Skeletal muscle satellite cell (primary cell): Measurements from ENCODE around the gene ATXN1.

Source experiments
- H3K27me3 ChIP-seq: 2 replicates; pipeline ENCODE4 v1.7.0; 2013; ENCODE audit warnings: low read length; ENCODE audit not compliant: control insufficient read depth, insufficient read depth
- H3K36me3 ChIP-seq: 2 replicates; pipeline ENCODE4 v1.7.0; 2013; ENCODE audit warnings: mild to moderate bottlenecking, control low read depth, low read length; ENCODE audit not compliant: insufficient read depth
- H3K4me1 ChIP-seq: 2 replicates; pipeline ENCODE4 v1.7.0; 2013; ENCODE audit warnings: low read length; ENCODE audit not compliant: control insufficient read depth, insufficient read depth
- H3K4me2 ChIP-seq: 2 replicates; pipeline ENCODE4 v1.7.0; 2013; ENCODE audit warnings: mild to moderate bottlenecking, low read length
- H3K4me3 ChIP-seq: 2 replicates; pipeline ENCODE4 v1.7.0; 2013; ENCODE audit warnings: low read length
- H3K9ac ChIP-seq: 2 replicates; pipeline ENCODE4 v1.7.0; 2013; ENCODE audit warnings: mild to moderate bottlenecking, low read depth, low read length, moderate library complexity
- H3K9me3 ChIP-seq: replicated peaks from 2 replicates; pipeline ENCODE4 v1.7.0; 2013; ENCODE audit warnings: mild to moderate bottlenecking, control low read depth, low read length

Gene ATXN1

DNA sequence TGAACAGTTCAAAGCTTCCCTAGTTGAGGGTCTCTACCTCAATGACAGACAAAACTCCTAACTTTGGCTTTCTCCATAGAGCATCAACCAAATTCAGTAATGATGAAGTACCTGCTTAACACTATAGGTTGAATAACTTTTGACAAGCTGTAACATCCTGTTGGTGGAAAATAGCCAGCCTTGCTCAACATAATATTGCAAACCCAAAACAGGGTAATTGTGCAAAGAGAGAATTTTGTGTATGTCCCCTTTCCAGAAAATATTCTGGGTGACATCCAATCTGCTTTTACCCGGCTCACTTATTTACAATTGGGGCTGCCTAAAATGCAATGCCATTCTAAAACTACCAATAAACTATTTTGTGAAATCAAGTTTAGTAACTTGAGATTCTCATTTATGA, 72.8 kb downstream of the ATXN1 start:
- no peak overlapping the region for H3K4me3 ChIP-seq
- no peaks in the 10 kb centered on the region for H3K9me3 ChIP-seq
- H3K9ac ChIP-seq = no peak overlapping the region
- no peaks in the 10 kb centered on the region for H3K27me3 ChIP-seq
- no peaks in the 10 kb centered on the region for H3K36me3 ChIP-seq
- peaks cover 43% of the 10 kb centered on the region for H3K4me1 ChIP-seq
- no peak overlapping the region for H3K4me2 ChIP-seq

DNA sequence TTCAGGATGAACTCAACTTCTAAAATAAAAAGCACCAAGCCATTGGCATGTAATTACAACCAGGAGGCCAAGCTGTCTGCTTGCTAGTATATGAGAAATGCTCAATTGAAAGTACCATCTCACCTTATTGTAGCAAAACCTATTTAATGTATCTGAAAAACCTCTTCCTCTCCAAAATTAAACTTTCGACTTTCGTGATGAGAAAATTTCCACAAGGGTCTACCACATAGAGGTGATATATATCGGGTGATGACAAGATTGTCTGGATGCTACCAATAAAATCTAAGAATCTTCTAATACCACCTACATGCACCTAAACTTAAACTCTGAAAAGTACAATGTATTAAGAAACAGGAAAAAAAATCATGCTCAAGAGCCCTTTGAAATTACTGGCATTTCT, 74.2 kb downstream of the ATXN1 start:
- Histone ChIP-seq H3K4me3 (no peak overlapping the region), H3K4me2 (no peak overlapping the region), H3K36me3 (no peaks in the 10 kb centered on the region), H3K9me3 (no peaks in the 10 kb centered on the region), H3K9ac (no peak overlapping the region), H3K27me3 (no peaks in the 10 kb centered on the region), H3K4me1 (peaks cover 48% of the 10 kb centered on the region)

DNA sequence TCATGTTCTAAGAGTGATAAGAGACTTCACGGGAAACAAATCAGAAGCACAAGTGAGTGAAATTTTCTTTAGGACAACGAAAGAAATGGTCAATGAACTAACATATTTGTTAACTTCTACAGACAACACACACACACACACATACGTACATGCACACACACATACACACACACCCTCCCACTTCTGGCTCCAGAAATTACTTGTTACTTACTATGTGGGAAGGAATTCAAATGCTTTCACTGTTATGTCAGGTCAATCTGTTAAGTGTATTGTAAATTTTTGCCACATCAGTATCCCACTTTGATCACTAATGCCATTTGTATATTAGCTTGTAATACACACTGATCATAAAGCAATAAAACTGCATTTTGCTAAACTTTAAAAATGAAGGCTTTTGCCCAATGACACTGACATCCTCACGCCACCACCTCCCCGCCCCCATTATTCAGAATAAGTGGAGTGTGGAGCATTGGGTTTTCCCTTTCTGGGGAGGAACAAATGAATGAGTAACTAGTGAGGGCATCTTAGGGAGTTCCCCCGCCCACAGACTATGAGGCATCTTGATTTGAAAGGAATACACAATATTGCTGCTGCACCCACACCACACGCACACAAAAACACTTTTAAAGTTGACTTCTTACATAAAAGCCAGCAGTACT, 76.2 kb downstream of the ATXN1 start:
- Histone ChIP-seq H3K27me3 (no peaks in the 10 kb centered on the region), H3K36me3 (no peaks in the 10 kb centered on the region), H3K4me3 (no peak overlapping the region), H3K4me1 (peaks cover 54% of the 10 kb centered on the region), H3K9me3 (no peaks in the 10 kb centered on the region), H3K9ac (no peak overlapping the region), H3K4me2 (peak overlapping the region; percentile 47)

DNA sequence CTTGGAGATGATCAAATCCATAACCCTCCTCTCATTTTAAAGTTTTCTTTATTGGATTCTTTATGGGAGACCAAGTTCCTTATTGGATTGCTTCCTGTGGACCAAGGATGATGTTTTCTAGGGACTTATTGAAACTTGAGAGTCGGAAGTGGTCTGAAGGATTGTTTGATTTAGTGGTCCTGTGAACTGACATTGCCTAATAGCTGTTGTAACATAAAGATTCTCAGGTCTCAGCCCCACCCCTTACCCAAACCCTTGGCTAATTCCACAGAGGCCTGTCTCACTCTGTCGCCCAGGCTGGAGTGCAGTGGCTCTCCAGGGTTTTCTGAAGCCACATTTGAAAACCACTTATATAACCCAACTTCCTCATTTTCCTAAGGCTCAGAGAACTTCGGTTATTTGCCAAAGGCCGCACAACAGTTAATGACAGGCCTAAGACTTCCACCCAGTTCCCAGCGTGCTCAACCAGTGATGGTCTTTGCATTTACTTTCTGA, 77.0 kb downstream of the ATXN1 start:
- Histone ChIP-seq H3K36me3 (no peaks in the 10 kb centered on the region), H3K9me3 (no peaks in the 10 kb centered on the region), H3K4me1 (peaks cover 49% of the 10 kb centered on the region), H3K9ac (no peak overlapping the region), H3K27me3 (no peaks in the 10 kb centered on the region), H3K4me2 (peak overlapping the region; percentile 67), H3K4me3 (no peak overlapping the region)

DNA sequence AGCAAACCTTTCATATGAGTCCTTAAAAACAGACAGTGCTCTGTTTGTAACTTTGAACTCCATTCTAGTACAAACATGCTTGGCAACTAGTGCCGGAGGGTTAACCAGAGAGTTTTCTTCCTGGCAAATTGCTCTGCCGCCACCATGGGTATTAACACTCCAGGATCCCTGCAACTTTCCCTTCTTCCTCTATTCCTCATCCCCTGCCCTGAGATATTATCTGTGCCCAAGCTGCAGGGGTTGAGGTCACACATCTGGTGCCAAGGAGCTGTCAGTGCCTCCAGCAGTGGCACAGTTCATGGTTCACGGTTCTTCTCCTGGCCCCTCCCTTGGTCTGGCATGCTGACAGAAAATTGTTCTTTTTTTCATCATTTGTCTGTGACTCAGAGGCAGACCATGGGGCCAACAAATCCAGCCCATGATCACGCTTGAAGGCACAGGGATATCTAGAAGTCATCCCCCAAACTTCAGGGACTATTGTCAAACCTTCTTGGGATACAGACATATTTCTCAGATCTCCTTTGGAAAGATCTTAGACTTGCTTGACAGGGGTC, 77.5 kb downstream of the ATXN1 start:
- Histone ChIP-seq H3K4me1 (peaks cover 44% of the 10 kb centered on the region), H3K9ac (no peak overlapping the region), H3K4me3 (peak overlapping the region; percentile 2)

DNA sequence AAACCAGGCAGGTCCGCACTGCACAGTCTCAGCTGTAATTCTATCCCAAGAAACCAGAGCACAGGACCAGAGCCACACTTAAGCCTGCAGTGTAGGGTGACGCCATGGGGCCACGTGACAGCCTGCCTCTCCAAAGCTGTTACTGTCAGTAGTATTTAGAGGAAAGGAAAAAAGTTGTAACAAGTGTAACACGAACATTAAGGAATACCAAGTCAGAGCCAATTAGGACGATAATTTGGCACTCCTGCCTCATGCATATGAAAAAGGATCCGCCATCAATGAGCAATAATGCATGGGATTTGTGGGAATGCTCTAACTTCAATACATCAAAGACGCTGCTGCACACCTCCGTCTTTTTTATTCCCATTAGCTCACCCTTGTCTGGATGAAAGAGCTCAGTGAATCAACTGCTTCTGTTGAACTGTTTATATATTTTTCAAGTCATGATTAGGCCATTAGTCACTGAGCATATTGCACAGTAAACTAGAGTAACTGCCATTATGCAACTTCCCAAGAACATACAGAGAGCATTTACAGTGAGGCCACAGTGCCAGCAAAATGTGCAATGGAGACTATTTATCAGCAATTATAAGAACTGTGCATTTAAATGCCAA, 79.9 kb downstream of the ATXN1 start:
- no peaks in the 10 kb centered on the region for H3K36me3 ChIP-seq
- peaks cover 51% of the 10 kb centered on the region for H3K4me1 ChIP-seq
- H3K4me3 ChIP-seq = peak overlapping the region; percentile 32
- peak overlapping the region; percentile 13 for H3K9ac ChIP-seq
- H3K9me3 ChIP-seq = no peaks in the 10 kb centered on the region
- no peaks in the 10 kb centered on the region for H3K27me3 ChIP-seq
- peak overlapping the region; percentile 75 for H3K4me2 ChIP-seq

More for the DNA sequence above, 77.5 kb downstream of the ATXN1 start:
- H3K36me3 ChIP-seq = no peaks in the 10 kb centered on the region
- H3K27me3 ChIP-seq = no peaks in the 10 kb centered on the region
- peak overlapping the region; percentile 67 for H3K4me2 ChIP-seq
- H3K9me3 ChIP-seq = no peaks in the 10 kb centered on the region

DNA sequence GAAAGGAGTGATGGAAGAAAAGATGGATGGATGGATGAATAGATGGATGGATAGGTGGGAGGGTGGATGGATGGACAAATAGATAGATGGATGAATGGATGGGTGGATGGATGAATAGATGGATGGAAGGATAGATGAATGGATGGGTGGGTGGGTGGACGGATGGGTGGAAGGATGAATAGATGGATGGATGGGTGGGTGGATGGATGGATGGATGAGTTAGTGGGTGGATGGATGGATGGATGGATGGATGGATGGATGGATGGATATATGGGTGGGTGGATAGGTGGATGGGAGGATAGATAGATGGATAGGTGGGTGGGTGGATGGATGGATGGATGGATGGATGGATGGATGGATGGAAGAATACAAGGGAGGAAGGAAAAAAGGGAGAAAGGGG, 82.2 kb downstream of the ATXN1 start:
- no peaks in the 10 kb centered on the region for H3K27me3 ChIP-seq
- H3K4me3 ChIP-seq = no peak overlapping the region
- H3K9me3 ChIP-seq = no peaks in the 10 kb centered on the region
- no peak overlapping the region for H3K4me2 ChIP-seq
- no peak overlapping the region for H3K9ac ChIP-seq
- H3K4me1 ChIP-seq = peaks cover 48% of the 10 kb centered on the region
- H3K36me3 ChIP-seq = no peaks in the 10 kb centered on the region

DNA sequence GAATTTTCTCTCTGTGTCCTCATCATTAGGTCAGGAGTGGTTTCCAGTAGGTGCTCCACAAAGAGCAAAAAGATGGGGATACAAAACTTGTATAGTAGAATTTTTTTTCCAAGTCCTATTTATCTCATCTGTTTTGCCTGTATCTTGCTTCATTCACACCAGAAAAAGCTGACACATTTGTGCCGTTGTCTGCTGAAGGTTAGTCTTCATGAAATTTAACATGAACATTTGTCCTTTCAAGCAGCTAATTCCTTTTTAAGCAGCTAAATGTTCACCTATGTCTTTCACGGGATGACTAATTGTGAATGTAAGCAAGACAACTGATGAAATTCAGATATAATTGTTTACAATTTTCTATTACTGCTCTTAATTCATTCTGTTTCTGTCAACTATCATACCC, 83.8 kb downstream of the ATXN1 start:
- H3K4me3 ChIP-seq = no peak overlapping the region
- H3K9me3 ChIP-seq = no peaks in the 10 kb centered on the region
- no peak overlapping the region for H3K9ac ChIP-seq
- H3K4me2 ChIP-seq = no peak overlapping the region
- no peaks in the 10 kb centered on the region for H3K27me3 ChIP-seq
- peaks cover 37% of the 10 kb centered on the region for H3K4me1 ChIP-seq
- no peaks in the 10 kb centered on the region for H3K36me3 ChIP-seq

DNA sequence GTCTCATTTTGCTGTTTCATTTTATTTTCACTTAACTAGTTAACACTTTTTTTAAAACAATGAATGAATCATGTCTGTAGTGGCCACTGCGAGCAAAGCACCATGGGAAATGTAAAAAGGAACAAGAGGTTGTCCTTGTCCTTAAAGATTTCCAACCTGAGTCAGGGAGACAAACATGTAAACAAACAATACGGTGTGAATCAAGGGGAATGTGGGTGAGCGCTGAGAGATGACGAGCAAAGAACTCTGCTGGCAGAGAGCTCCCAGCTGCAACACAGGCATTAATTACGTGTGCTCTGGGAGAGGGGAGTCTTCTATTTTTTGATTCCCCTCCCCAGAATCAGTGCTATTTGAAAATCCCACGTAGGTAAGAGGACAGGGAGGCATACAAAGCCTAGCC, 84.3 kb downstream of the ATXN1 start:
- Histone ChIP-seq H3K36me3 (no peaks in the 10 kb centered on the region), H3K4me1 (peaks cover 37% of the 10 kb centered on the region), H3K4me2 (no peak overlapping the region), H3K9me3 (no peaks in the 10 kb centered on the region), H3K4me3 (no peak overlapping the region), H3K9ac (no peak overlapping the region), H3K27me3 (no peaks in the 10 kb centered on the region)

DNA sequence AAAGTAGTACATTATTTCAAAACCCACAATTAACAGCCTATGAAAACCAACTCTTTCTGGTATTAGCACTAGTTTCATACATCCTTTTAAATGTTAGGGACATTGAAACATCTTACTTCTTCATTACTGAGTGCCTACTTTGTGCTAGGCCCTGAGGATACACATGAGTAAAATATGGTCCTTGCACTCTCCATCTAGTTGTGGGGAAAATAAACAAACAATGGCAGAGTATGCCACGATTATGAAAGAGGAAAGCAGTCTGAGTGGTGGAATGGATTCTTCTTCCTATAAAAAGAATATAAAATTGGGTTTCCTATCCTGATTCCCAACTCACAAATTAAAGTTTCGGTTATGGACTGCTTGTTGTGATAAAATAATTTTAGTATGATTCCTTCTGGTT, 84.9 kb downstream of the ATXN1 start:
- H3K4me1 ChIP-seq = peaks cover 33% of the 10 kb centered on the region
- no peak overlapping the region for H3K4me2 ChIP-seq
- H3K36me3 ChIP-seq = no peaks in the 10 kb centered on the region
- no peak overlapping the region for H3K9ac ChIP-seq
- no peaks in the 10 kb centered on the region for H3K27me3 ChIP-seq
- H3K4me3 ChIP-seq = no peak overlapping the region
- no peaks in the 10 kb centered on the region for H3K9me3 ChIP-seq

DNA sequence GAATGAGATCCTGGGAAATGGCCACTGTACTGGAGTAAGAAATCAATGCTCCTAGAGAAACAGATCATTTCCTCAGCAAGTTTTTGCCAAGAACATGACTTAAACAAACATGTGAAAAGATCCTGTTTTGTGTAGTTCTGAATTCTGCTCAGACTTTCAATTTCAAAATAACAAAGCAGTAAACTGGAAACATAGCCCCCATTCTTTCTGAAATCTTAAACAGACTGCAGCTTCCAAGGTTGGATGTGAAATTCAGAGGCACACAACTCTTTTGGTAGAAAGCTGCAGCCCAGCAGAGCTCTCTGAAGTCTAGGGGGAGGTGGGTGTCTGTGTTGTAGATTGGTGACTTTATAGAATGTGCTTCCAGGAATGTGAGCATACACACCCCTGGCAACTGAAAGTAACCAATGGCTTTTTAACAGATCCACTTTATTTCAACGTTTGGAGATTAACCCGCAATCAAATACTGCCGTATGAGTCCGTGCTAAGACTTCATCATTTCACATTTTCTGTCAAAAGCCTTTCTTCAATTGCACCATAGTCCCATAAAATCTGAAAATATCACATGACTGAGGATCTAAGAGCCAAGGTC, 86.4 kb downstream of the ATXN1 start:
- Histone ChIP-seq H3K9ac (no peak overlapping the region), H3K27me3 (no peaks in the 10 kb centered on the region), H3K4me3 (no peak overlapping the region), H3K9me3 (no peaks in the 10 kb centered on the region), H3K36me3 (no peaks in the 10 kb centered on the region), H3K4me1 (peaks cover 31% of the 10 kb centered on the region), H3K4me2 (peak overlapping the region; percentile 39)
